Activated T-helper 2 cell treated with anti-CD3 and anti-CD28 coated beads, Interferon-gamma antibody, Interleukin-2, Interleukin-4, amounts not matched to agents 10 μg/mL and 5 μg/mL and 100 μg/mL, durations not matched to agents 14 hours and 24 hours and 36 hours (primary cell): ENCODE results near the gene ARID3C. TPM values are rescaled to one million over a fixed set of nuclear protein-coding genes. Genes with fewer than 3 reads are reported as not detected.

Experiments used
- DNase-seq: peaks from one replicate; pipeline ENCODE4 v3.0.0; 2021; ENCODE audit warnings: low spot score
- H3K27ac Mint-ChIP-seq: one replicate; pipeline ENCODE4 v1.8.0; 2021; ENCODE audit warnings: mixed read lengths
- H3K27me3 Mint-ChIP-seq: one replicate; pipeline ENCODE4 v1.8.0; 2021; ENCODE audit warnings: low read depth, mixed read lengths
- H3K36me3 Mint-ChIP-seq: one replicate; pipeline ENCODE4 v1.8.0; 2021; ENCODE audit warnings: low read depth, mixed read lengths
- H3K4me1 Mint-ChIP-seq: one replicate; pipeline ENCODE4 v1.8.0; 2021; ENCODE audit warnings: low read depth, mixed read lengths
- H3K4me3 Mint-ChIP-seq: one replicate; pipeline ENCODE4 v1.8.0; 2021; ENCODE audit warnings: low read depth, mild to moderate bottlenecking, moderate library complexity, mixed read lengths
- H3K9me3 Mint-ChIP-seq: one replicate; pipeline ENCODE4 v1.8.0; 2021; ENCODE audit warnings: mixed read lengths
- intact Hi-C: fragments of 100-400 bp; cut with micrococcal nuclease; formaldehyde crosslinking; loops from one replicate; pipeline ENCODE4 v1.15.1; 2023
- total RNA-seq: library from RNA; stranded (reverse); gene quantifications from 2 replicates; pipeline ENCODE4 v1.2.3, GENCODE V29; 2022

ARID3C gene
- total RNA-seq, 1 donor from 2014 or later = 0.21 TPM

GRCh38 chr9:34659592-34660253 lies 30.9 kb upstream of the ARID3C start:
- no peaks in the 10 kb centered on the region for H3K27me3 Mint-ChIP-seq
- H3K36me3 Mint-ChIP-seq = peaks cover 17% of the 10 kb centered on the region
- peaks cover 28% of the 10 kb centered on the region for H3K4me1 Mint-ChIP-seq
- no peak for DNase-seq
- H3K4me3 Mint-ChIP-seq = no peak overlapping the region
- intact Hi-C loops = no loop called here
- no peaks in the 10 kb centered on the region for H3K9me3 Mint-ChIP-seq
- no peak overlapping the region for H3K27ac Mint-ChIP-seq

GRCh38 chr9:34658461-34658860 lies 29.6 kb upstream of the ARID3C start:
- DNase-seq = no peak
- Mint-ChIP-seq H3K9me3 (no peaks in the 10 kb centered on the region), H3K4me3 (no peak overlapping the region), H3K27ac (no peak overlapping the region), H3K27me3 (no peaks in the 10 kb centered on the region), H3K36me3 (peaks cover 17% of the 10 kb centered on the region), H3K4me1 (peaks cover 16% of the 10 kb centered on the region)
- intact Hi-C loops = no loop called here

DNA sequence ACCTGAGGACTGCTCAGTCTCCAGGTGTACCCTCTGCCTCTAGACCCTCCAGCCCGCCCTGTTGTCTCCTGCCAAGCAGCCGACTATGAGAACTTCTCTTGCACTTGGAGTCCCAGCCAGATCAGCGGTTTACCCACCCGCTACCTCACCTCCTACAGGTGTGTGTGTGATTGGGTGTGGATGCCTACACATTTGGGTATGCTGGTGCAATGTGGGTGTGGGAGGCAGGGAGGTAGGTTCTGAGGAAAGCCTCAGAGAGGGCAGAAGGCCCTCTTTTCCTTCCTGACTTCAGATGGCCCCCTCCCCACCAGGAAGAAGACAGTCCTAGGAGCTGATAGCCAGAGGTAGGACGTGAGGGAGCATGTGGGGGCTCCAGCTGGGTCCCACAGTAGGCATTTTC lies 28.1 kb upstream of the ARID3C start:
- DNase-seq = no peak
- Mint-ChIP-seq H3K4me3 (no peak overlapping the region), H3K36me3 (peaks cover 14% of the 10 kb centered on the region), H3K27ac (no peak overlapping the region), H3K27me3 (no peaks in the 10 kb centered on the region), H3K4me1 (peaks cover 14% of the 10 kb centered on the region), H3K9me3 (no peaks in the 10 kb centered on the region)
- intact Hi-C loops = no loop called here

GRCh38 chr9:34655394-34655793 lies 26.5 kb upstream of the ARID3C start:
- no peak for DNase-seq
- intact Hi-C loops = no loop called here
- Mint-ChIP-seq H3K9me3 (no peaks in the 10 kb centered on the region), H3K36me3 (peaks cover 9% of the 10 kb centered on the region), H3K4me1 (peaks cover 16% of the 10 kb centered on the region), H3K4me3 (no peak overlapping the region), H3K27me3 (no peaks in the 10 kb centered on the region), H3K27ac (no peak overlapping the region)

- no peak overlapping the region for H3K4me3 Mint-ChIP-seq
- H3K36me3 Mint-ChIP-seq = peaks cover 17% of the 10 kb centered on the region
- H3K27ac Mint-ChIP-seq = no peak overlapping the region
- H3K4me1 Mint-ChIP-seq = peaks cover 16% of the 10 kb centered on the region
- no peaks in the 10 kb centered on the region for H3K27me3 Mint-ChIP-seq
- intact Hi-C loops = no loop called here
- no peak for DNase-seq
- H3K9me3 Mint-ChIP-seq = no peaks in the 10 kb centered on the region
These were observed 25.6 kb upstream of the ARID3C start for GRCh38 chr9:34654323-34655051.

- intact Hi-C loops = no loop called here
- no peak for DNase-seq
- Mint-ChIP-seq H3K27me3 (no peaks in the 10 kb centered on the region), H3K27ac (no peak overlapping the region), H3K36me3 (peaks cover 28% of the 10 kb centered on the region), H3K9me3 (no peaks in the 10 kb centered on the region), H3K4me3 (no peak overlapping the region), H3K4me1 (peaks cover 22% of the 10 kb centered on the region)
These were observed 24.5 kb upstream of the ARID3C start for GRCh38 chr9:34653151-34654072.

GRCh38 chr9:34652602-34653000 lies 23.7 kb upstream of the ARID3C start:
- Mint-ChIP-seq H3K4me3 (no peak overlapping the region), H3K4me1 (peaks cover 30% of the 10 kb centered on the region), H3K27ac (peak overlapping the region; percentile 54), H3K9me3 (no peaks in the 10 kb centered on the region), H3K36me3 (peaks cover 36% of the 10 kb centered on the region), H3K27me3 (no peaks in the 10 kb centered on the region)
- DNase-seq = no peak
- intact Hi-C loops = no loop called here

- Mint-ChIP-seq H3K4me3 (no peak within 1 kb of the TSS), H3K9me3 (no peaks in the 10 kb centered on the region)
These were observed 23.2 kb upstream of the ARID3C start, which contains the start of gene IL11RA for GRCh38 chr9:34651876-34652601. Gene IL11RA, plus strand, starts transcription at chr9:34652185. Its CDS starts 3,033 bp downstream, at chr9:34655218.

GRCh38 chr9:34651321-34651720 lies 22.5 kb upstream of the ARID3C start:
- Mint-ChIP-seq H3K4me1 (peaks cover 38% of the 10 kb centered on the region), H3K27me3 (no peaks in the 10 kb centered on the region), H3K36me3 (peaks cover 43% of the 10 kb centered on the region), H3K27ac (no peak overlapping the region), H3K9me3 (no peaks in the 10 kb centered on the region), H3K4me3 (no peak overlapping the region)
- intact Hi-C loops = no loop called here
- no peak for DNase-seq

More at GRCh38 chr9:34651876-34652601, 23.2 kb upstream of the ARID3C start, which contains the start of gene IL11RA:
- H3K4me1 Mint-ChIP-seq = peaks cover 36% of the 10 kb centered on the region
- intact Hi-C loops = no loop called here
- peak; percentile 23 for DNase-seq
- peaks cover 41% of the 10 kb centered on the region for H3K36me3 Mint-ChIP-seq
- no peaks in the 10 kb centered on the region for H3K27me3 Mint-ChIP-seq
- H3K27ac Mint-ChIP-seq = peak within 1 kb of the TSS; percentile 54

DNA sequence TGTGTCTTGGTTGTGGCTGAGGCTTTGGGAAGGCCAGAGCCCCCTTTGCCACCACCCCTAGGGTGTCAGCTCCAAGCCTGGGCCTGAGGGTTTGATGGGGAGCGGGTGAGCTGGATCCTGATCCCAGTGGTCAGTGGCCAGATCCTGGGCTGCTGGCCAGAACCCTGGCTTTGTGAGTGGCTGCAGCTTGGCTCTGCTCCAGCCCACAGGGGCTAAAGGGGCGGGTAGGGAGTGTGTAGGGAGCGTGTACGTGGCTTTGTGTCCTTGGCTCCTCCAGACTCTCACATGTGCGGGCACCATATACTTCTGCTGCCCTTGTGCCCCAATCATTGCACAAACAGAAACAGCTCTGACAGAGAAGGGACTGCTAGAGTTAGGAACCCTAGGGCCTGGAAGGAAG lies 21.9 kb upstream of the ARID3C start:
- no peak overlapping the region for H3K27ac Mint-ChIP-seq
- no peaks in the 10 kb centered on the region for H3K27me3 Mint-ChIP-seq
- no peaks in the 10 kb centered on the region for H3K9me3 Mint-ChIP-seq
- peaks cover 43% of the 10 kb centered on the region for H3K36me3 Mint-ChIP-seq
- H3K4me3 Mint-ChIP-seq = no peak overlapping the region
- peaks cover 42% of the 10 kb centered on the region for H3K4me1 Mint-ChIP-seq
- DNase-seq = no peak
- intact Hi-C loops = no loop called here

DNA sequence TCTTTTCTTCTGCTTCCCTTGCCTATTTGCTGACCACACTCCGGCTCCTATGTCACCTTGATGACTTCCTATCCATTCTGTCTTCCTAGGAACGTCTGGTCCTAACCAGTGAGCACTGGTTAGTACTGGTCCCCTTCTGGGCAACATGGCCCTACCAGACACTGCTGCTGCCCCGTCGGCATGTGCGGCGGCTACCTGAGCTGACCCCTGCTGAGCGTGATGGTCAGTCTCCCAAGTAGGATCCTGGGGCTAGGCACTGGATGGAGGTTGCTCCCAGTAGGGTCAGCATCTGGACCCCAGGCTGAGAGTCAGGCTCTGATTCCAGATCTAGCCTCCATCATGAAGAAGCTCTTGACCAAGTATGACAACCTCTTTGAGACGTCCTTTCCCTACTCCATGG lies 19.8 kb upstream of the ARID3C start:
- H3K27ac Mint-ChIP-seq = no peak overlapping the region
- H3K27me3 Mint-ChIP-seq = no peaks in the 10 kb centered on the region
- peak overlapping the region; percentile 38 for H3K4me3 Mint-ChIP-seq
- intact Hi-C loops = loop anchor here (5.0 kb wide), 1 partner anchor 36 kb away; the partner anchor contains the start of gene RPP25L
- H3K4me1 Mint-ChIP-seq = peaks cover 42% of the 10 kb centered on the region
- H3K36me3 Mint-ChIP-seq = peaks cover 43% of the 10 kb centered on the region
- no peaks in the 10 kb centered on the region for H3K9me3 Mint-ChIP-seq
- no peak for DNase-seq

DNA sequence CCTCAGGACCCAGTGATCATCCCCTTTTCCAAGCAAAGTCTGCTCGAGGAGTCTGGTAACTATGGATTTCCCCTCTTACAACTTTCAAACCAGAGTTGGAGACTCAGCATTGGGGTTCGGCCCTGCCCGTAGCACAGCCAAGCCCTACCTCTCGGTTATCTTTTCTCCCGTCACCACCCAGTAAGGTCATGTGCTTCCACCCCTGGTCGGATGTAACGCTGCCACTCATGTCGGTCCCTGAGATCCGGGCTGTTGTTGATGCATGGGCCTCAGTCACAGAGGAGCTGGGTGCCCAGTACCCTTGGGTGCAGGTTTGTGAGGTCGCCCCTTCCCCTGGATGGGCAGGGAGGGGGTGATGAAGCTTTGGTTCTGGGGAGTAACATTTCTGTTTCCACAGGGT lies 18.8 kb upstream of the ARID3C start:
- no peak for DNase-seq
- H3K27me3 Mint-ChIP-seq = no peaks in the 10 kb centered on the region
- peak overlapping the region; percentile 93 for H3K4me3 Mint-ChIP-seq
- no peaks in the 10 kb centered on the region for H3K9me3 Mint-ChIP-seq
- intact Hi-C loops = loop anchor here (2.0 to 5.0 kb wide), 2 partner anchors 17 to 35 kb away; partner anchors contain the start of gene RPP25L
- H3K4me1 Mint-ChIP-seq = peaks cover 35% of the 10 kb centered on the region
- peaks cover 43% of the 10 kb centered on the region for H3K36me3 Mint-ChIP-seq
- peak overlapping the region; percentile 87 for H3K27ac Mint-ChIP-seq
